AG04449 (cell line): ENCODE data around the gene LRMDA.

Source experiments
- CTCF ChIA-PET: fragments of 350-600 bp; formaldehyde crosslinking; extraction: SDS; loops from one replicate; lab custom pipeline; 2021; ENCODE audit warnings: antibody characterized with exemption; lab: Yijun Ruan, JAX
- POLR2A ChIA-PET: fragments of 400-600, 350-600 bp; formaldehyde crosslinking; extraction: SDS; loops from one replicate; lab custom pipeline; 2020; ENCODE audit warnings: antibody characterized with exemption, inconsistent platforms; lab: Yijun Ruan, JAX
- DNase-seq: peaks from one replicate; pipeline ENCODE4 v3.0.0-alpha.2; 2010; ENCODE audit warnings: low read depth, low spot score
- H3K4me3 ChIP-seq: 2 replicates; pipeline ENCODE4 v1.5.1; 2011; ENCODE audit warnings: low read depth, mild to moderate bottlenecking, control low read depth, low read length
- CTCF ChIP-seq: IDR thresholded peaks from one replicate; pipeline ENCODE4 v1.5.1; 2011; ENCODE audit warnings: mild to moderate bottlenecking, moderate library complexity, low read length, control low read depth, inconsistent platforms; ENCODE audit not compliant: insufficient read depth; ENCODE audit errors: missing control alignments

The LRMDA gene

GRCh38 chr10:75472685-75473084 lies 41.3 kb downstream of the LRMDA start:
- no peak overlapping the region for H3K4me3 ChIP-seq
- ChIA-PET POLR2A (no interaction called here), CTCF (no interaction called here)
- TF ChIP-seq CTCF, result no peak
- no peak for DNase-seq

GRCh38 chr10:75474106-75474505 lies 42.7 kb downstream of the LRMDA start:
- CTCF ChIA-PET, result no interaction called here
- POLR2A ChIA-PET, result no interaction called here
- no peak for TF ChIP-seq CTCF
- H3K4me3 ChIP-seq, result no peak overlapping the region
- DNase-seq, result no peak

GRCh38 chr10:75475460-75476182 lies 44.2 kb downstream of the LRMDA start:
- H3K4me3 ChIP-seq, result no peak overlapping the region
- no peak for TF ChIP-seq CTCF
- no peak for DNase-seq
- CTCF ChIA-PET, result no interaction called here
- POLR2A ChIA-PET, result no interaction called here

DNA sequence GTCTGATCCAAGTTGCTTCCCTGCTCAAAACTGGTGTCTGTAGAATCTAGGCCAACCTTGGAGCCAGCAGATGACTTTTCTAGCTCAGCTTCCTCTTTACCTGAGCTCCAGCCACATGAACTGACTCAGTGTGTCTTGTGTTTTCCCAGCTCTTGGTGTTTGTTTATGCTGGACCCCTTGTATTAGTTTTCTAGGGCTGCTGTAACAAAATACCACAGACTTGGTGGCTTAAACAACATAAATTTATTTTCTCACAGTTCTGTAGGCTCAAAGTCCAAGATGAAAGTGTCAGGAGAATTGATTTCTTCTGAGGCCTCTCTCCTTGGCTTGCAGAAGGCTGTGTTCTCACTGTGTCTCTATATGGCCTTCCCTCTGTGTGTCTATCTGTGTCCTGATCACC lies 45.1 kb downstream of the LRMDA start:
- no peak for DNase-seq
- no peak overlapping the region for H3K4me3 ChIP-seq
- CTCF ChIA-PET, result no interaction called here
- no peak for TF ChIP-seq CTCF
- POLR2A ChIA-PET, result no interaction called here

DNA sequence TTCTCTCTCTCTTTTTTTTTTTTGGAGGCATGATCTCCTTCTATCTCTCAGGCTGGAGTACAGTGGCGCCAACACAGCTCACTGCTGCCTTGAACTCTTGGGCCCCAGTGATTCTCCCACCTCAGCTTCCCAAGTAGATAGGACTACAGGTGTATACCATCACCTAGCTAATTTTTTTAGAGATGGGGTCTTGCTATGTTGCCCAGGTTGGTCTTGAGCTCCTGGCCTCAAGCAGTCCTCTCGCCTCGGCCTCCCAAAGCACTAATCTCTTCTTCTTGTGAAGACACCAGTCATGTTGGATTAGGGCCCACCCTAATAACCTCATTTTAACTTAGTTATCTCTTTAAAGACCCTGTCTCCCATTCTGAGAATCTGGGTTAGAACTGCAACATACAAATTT lies 45.6 kb downstream of the LRMDA start:
- H3K4me3 ChIP-seq, result no peak overlapping the region
- POLR2A ChIA-PET, result no interaction called here
- DNase-seq, result no peak
- CTCF ChIA-PET, result no interaction called here
- no peak for TF ChIP-seq CTCF

- ChIA-PET POLR2A (no interaction called here), CTCF (no interaction called here)
- DNase-seq, result no peak
- TF ChIP-seq CTCF, result no peak
- no peak overlapping the region for H3K4me3 ChIP-seq
Observed at GRCh38 chr10:75477680-75478079, 46.3 kb downstream of the LRMDA start.
